ENCODE measurements around the gene IRF8. TPM values are rescaled to one million over a fixed set of nuclear protein-coding genes. Genes with fewer than 3 reads are reported as not detected.

The IRF8 gene
- total RNA-seq, 4 donors from 2014 or later = 1.4 to 13.0 (median 8.8) TPM; not detected in 1

DNA sequence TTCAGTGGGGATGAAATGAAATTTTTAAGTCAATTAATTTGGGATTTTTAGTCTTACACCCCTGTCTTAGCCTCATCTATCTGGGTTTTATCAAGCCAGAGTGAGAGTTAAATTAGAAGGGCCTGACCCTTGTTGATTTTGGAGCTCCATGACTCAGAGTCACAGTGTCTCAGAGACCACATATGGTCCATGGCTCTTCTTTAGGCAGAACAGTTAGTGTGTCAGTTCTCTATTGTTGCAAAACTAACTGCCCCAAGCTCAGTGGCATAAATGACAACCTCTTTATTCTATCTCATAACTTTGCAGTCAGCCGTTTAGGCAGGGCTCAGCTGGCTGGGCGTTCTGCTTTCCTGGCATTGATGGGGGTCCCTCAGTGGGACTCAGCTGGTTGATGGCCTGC is 44.7 kb downstream of the IRF8 start:
- intact Hi-C loops (cut with DNase I) = no loop called here
- Histone ChIP-seq H3K27me3 (peaks cover 0 to 82% (median 0%) of the 10 kb centered on the region in 4 donors), H3K4me1 (no peaks in the 10 kb centered on the region), H3K27ac (no peak overlapping the region), H3K36me3 (no peaks in the 10 kb centered on the region), H3K4me3 (no peak overlapping the region), H3K9me3 (no peaks in the 10 kb centered on the region)
- no peak for DNase-seq
- TF ChIP-seq CTCF (IDR thresholded peaks at IDR 0.05) = no peak
- TF ChIP-seq POLR2A (IDR thresholded peaks at IDR 0.05) = no peak
- 25 to 47% methylated on average over 1 to 2 of the region's 2 CpGs for WGBS, 2 donors

DNA sequence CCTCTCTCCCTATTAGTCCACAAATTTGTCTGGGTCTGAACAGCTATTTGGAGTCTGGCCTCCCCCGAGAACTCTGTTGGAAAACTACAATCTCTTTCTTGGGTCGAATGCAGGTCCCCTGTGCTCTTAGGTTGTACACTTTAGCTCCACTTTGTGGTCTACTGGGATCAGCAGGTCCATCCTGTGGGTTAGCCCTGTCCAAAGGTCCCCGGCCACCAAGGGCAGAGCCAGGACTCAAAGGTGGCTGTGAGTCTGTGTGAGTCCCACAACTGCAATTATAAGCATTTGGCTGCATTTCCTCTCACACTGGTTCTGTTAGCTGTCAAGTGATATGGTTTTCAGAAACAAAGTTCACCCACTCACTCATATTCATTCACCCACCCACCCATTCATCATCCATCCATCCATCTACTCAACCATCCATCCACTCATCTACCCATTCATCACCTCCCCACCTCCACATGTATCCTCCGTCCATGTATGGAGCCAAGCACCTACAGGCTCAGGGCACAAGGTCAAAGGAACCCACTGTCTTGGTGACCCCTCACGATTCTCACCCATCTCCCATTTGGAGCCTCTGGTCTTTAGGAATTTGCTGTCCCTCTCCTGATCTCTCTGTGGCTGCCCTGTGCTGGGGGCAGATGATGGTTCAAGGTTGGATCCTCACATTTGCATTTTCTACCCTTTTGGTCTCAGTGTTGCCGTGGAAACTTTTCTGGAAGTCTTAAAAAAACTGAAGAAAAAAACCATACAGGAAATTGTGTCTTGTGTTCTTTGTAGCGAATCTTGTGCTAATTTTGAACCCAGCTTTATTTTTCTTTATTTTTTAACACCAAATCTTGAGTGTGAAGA is 45.8 kb downstream of the IRF8 start:
- intact Hi-C loops (cut with DNase I) = no loop called here
- Histone ChIP-seq H3K4me1 (no peaks in the 10 kb centered on the region), H3K27ac (no peak overlapping the region), H3K27me3 (peaks cover 0 to 74% (median 0%) of the 10 kb centered on the region in 4 donors), H3K9me3 (no peaks in the 10 kb centered on the region), H3K36me3 (no peaks in the 10 kb centered on the region), H3K4me3 (no peak overlapping the region)
- TF ChIP-seq CTCF (IDR thresholded peaks at IDR 0.05) = no peak
- no peak for TF ChIP-seq POLR2A (IDR thresholded peaks at IDR 0.05)
- WGBS, 2 donors = 81 to 85% methylated on average over 6 to 7 of the region's 7 CpGs
- no peak for DNase-seq

GRCh38 chr16:85945424-85945751 is 46.4 kb downstream of the IRF8 start:
- intact Hi-C loops (cut with DNase I) = no loop called here
- no peak overlapping the region for H3K27ac ChIP-seq
- TF ChIP-seq POLR2A (IDR thresholded peaks at IDR 0.05) (no peak), CTCF (IDR thresholded peaks at IDR 0.05) (no peak)
- no peaks in the 10 kb centered on the region for H3K36me3 ChIP-seq
- no peak for DNase-seq
- no peak overlapping the region for H3K4me3 ChIP-seq
- 90% methylated on average over 7 of the region's 11 CpGs; no CpG with 5 or more reads in 1 of the 2 donors for WGBS, 2 donors
- peaks cover 0 to 73% (median 0%) of the 10 kb centered on the region in 4 donors for H3K27me3 ChIP-seq
- H3K4me1 ChIP-seq = no peaks in the 10 kb centered on the region
- H3K9me3 ChIP-seq = no peaks in the 10 kb centered on the region

- no peak for DNase-seq
- H3K27me3 ChIP-seq = peaks cover 0 to 82% (median 0%) of the 10 kb centered on the region in 4 donors
- WGBS, 2 donors = 63 to 70% methylated on average over 4 to 13 of the region's 13 CpGs
- no peak overlapping the region for H3K4me3 ChIP-seq
- H3K27ac ChIP-seq = no peak overlapping the region
- intact Hi-C loops (cut with DNase I) = no loop called here
- no peaks in the 10 kb centered on the region for H3K9me3 ChIP-seq
- no peaks in the 10 kb centered on the region for H3K4me1 ChIP-seq
- no peaks in the 10 kb centered on the region for H3K36me3 ChIP-seq
- TF ChIP-seq CTCF (IDR thresholded peaks at IDR 0.05) (no peak), POLR2A (IDR thresholded peaks at IDR 0.05) (no peak)
Measured at GRCh38 chr16:85946541-85947124, 47.7 kb downstream of the IRF8 start.
